SK-N-MC (cell line): ENCODE measurements around the gene STAG2.
"Not testable (repeated sequence)": the region's sequence is repeated elsewhere in the genome, so short reads cannot be mapped to it uniquely, and the experiment has no call there.

Experiments used
- DNase-seq: peaks from one replicate; pipeline ENCODE4 v3.0.0-alpha.2; 2011; ENCODE audit warnings: low read depth, low spot score
- H3K27ac ChIP-seq: fragments of 200-600 bp; sonication (generic); 2 replicates; pipeline ENCODE4 v1.5.1; 2016; ENCODE audit warnings: mixed run types
- H3K36me3 ChIP-seq: fragments of 200-600 bp; sonication (generic); 2 replicates; pipeline ENCODE4 v1.6.1; 2017; ENCODE audit warnings: antibody characterized with exemption, low read length, mixed read lengths; ENCODE audit not compliant: insufficient read depth
- H3K4me3 ChIP-seq: fragments of 200-600 bp; sonication (generic); 2 replicates; pipeline ENCODE4 v1.5.1; 2016
- H3K9ac ChIP-seq: fragments of 200-600 bp; sonication (generic); 2 replicates; pipeline ENCODE4 v1.8.0; 2017; ENCODE audit warnings: mixed run types, mixed read lengths; ENCODE audit not compliant: insufficient read length
- H3K9me3 ChIP-seq: fragments of 200-600 bp; sonication (generic); 2 replicates; pipeline ENCODE4 v1.6.1; 2017; ENCODE audit warnings: low read depth, mild to moderate bottlenecking, antibody characterized with exemption, low read length, moderate library complexity, mixed read lengths
- EZH2 ChIP-seq: fragments of 200-600 bp; sonication (generic); IDR thresholded peaks from one replicate; pipeline ENCODE4 v1.6.1; 2017; ENCODE audit warnings: antibody characterized with exemption
- FOXP2 ChIP-seq: optimal IDR thresholded peaks from 2 replicates; pipeline ENCODE3; 2011; ENCODE audit warnings: mild to moderate bottlenecking, moderate library complexity; ENCODE audit not compliant: insufficient read depth; ENCODE audit errors: extremely low read length, control extremely low read depth
- POLR2AphosphoS5 ChIP-seq: IDR thresholded peaks from 2 replicates; pipeline ENCODE4 v1.6.1; 2012; ENCODE audit warnings: mild to moderate bottlenecking, low read depth, low read length, borderline replicate concordance

The STAG2 gene

GRCh38 chrX:124033821-124034220 lies 72.3 kb downstream of the STAG2 start:
- H3K9me3 ChIP-seq, result no peaks in the 10 kb centered on the region
- TF ChIP-seq POLR2AphosphoS5 (no peak), FOXP2 (no peak), EZH2 (no peak)

GRCh38 chrX:124035657-124036056 lies 74.2 kb downstream of the STAG2 start:
- Histone ChIP-seq H3K4me3 (no peak overlapping the region), H3K9ac (no peak overlapping the region), H3K9me3 (no peaks in the 10 kb centered on the region), H3K27ac (no peak overlapping the region), H3K36me3 (no peaks in the 10 kb centered on the region)
- no peak for DNase-seq
- TF ChIP-seq FOXP2 (no peak), POLR2AphosphoS5 (no peak), EZH2 (no peak)

More at GRCh38 chrX:124033821-124034220, 72.3 kb downstream of the STAG2 start:
- Histone ChIP-seq H3K27ac (no peak overlapping the region), H3K36me3 (no peaks in the 10 kb centered on the region), H3K4me3 (no peak overlapping the region), H3K9ac (no peak overlapping the region)
- no peak for DNase-seq

- no peak for DNase-seq
- no peak overlapping the region for H3K9ac ChIP-seq
- no peaks in the 10 kb centered on the region for H3K9me3 ChIP-seq
- no peak overlapping the region for H3K27ac ChIP-seq
- TF ChIP-seq FOXP2 (no peak), POLR2AphosphoS5 (no peak), EZH2 (no peak)
- H3K4me3 ChIP-seq, result no peak overlapping the region
- H3K36me3 ChIP-seq, result no peaks in the 10 kb centered on the region
Measured at GRCh38 chrX:124042042-124042441, 80.5 kb downstream of the STAG2 start.

- Histone ChIP-seq H3K9me3 (no peaks in the 10 kb centered on the region), H3K36me3 (no peaks in the 10 kb centered on the region), H3K4me3 (no peak overlapping the region), H3K27ac (no peak overlapping the region), H3K9ac (no peak overlapping the region)
- DNase-seq, result no peak
- TF ChIP-seq POLR2AphosphoS5, result no peak
- no peak for TF ChIP-seq FOXP2
- no peak for TF ChIP-seq EZH2
Measured at GRCh38 chrX:124045109-124045508, 83.6 kb downstream of the STAG2 start.

- H3K9ac ChIP-seq, H3K9me3 ChIP-seq, DNase-seq, H3K4me3 ChIP-seq, H3K27ac ChIP-seq: not testable (repeated sequence)
- H3K36me3 ChIP-seq, result peaks cover 89% of the 10 kb centered on the region
Measured at GRCh38 chrX:124084417-124084816, 122.9 kb downstream of the STAG2 start.

- H3K27ac ChIP-seq, result no peak overlapping the region
- no peak for DNase-seq
- TF ChIP-seq FOXP2, result no peak
- no peak for TF ChIP-seq EZH2
- TF ChIP-seq POLR2AphosphoS5, result no peak
- H3K36me3 ChIP-seq, result peaks cover 89% of the 10 kb centered on the region
- no peak overlapping the region for H3K4me3 ChIP-seq
- H3K9me3 ChIP-seq, result no peaks in the 10 kb centered on the region
- no peak overlapping the region for H3K9ac ChIP-seq
Measured at GRCh38 chrX:124085063-124085462, 123.6 kb downstream of the STAG2 start.

DNA sequence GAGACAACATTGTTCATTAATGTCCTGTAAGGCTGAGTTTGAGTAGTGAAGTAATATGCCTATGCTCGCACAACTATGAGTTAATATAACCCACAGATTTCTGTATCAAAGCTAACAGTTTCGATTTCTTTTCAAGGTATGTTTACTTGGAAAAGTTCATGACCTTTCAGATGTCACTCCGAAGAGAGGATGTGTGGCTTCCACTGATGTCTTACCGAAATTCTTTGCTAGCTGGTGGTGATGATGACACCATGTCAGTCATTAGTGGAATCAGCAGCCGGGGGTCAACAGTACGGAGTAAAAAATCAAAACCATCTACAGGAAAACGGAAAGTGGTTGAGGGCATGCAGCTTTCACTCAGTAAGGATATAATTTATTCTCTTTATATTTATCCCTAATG lies 124.9 kb downstream of the STAG2 start:
- no peak overlapping the region for H3K4me3 ChIP-seq
- no peak overlapping the region for H3K27ac ChIP-seq
- no peak overlapping the region for H3K9ac ChIP-seq
- H3K36me3 ChIP-seq, result peaks cover 89% of the 10 kb centered on the region
- TF ChIP-seq FOXP2 (no peak), POLR2AphosphoS5 (no peak), EZH2 (no peak)
- no peaks in the 10 kb centered on the region for H3K9me3 ChIP-seq
- DNase-seq, result no peak

DNA sequence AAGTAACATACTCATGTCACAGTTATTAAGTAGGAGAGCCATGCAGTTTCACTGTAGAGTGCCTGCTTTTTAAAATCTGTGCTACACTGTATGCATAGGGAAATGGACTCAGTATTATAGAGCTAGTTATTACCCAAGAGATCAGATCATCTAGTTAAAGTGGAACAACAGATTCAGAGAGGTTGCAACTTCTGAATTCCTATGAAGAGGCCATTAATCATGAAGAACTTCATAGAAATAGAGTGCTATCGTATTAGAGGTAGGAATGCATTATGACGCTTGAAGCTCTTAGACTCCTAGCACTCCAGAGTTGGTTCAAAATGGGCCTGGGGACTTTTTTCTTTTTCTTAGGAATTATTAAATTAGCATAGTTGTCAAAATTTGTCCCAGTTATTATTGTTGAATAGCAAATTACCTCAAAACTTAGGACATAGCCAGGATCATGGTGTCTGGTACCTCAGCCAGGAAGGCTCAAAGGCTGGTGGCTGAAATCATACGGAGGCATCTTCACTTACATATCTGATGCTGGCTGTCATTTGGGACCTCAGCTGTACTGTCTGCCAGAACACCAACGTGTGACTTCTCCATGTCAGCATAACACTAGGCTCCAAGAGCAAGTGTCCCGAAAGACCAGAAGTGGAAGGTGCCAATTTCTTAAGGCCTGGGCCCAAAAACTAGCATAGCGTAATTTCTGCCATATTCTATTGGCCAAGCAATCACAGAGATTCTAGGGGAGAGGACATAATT lies 125.7 kb downstream of the STAG2 start:
- no peaks in the 10 kb centered on the region for H3K9me3 ChIP-seq
- H3K36me3 ChIP-seq, result peaks cover 89% of the 10 kb centered on the region
- no peak for DNase-seq
- H3K9ac ChIP-seq, result no peak overlapping the region
- TF ChIP-seq POLR2AphosphoS5 (no peak), FOXP2 (no peak), EZH2 (no peak)
- H3K27ac ChIP-seq, result no peak overlapping the region
- no peak overlapping the region for H3K4me3 ChIP-seq

DNA sequence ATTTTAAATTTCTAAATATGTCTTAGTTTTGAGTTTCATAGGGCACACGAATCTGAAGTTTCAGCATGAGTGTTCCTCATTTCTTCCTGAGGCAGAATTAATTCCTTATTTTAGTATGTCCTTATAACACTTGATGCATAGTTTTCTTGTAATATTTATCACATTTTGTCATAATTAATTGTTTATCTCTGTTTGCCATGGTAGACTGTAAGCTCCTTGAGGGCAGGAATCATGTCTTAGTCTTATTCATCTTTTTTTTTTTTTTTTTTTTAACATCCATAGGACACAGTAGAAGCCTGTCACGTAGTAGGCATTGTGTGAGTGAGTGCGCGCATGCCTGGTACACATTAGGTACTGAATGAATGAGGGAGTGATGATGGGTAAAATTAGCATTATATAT lies 131.7 kb downstream of the STAG2 start:
- no peaks in the 10 kb centered on the region for H3K9me3 ChIP-seq
- TF ChIP-seq EZH2 (no peak), FOXP2 (no peak), POLR2AphosphoS5 (no peak)
- H3K9ac ChIP-seq, result no peak overlapping the region
- DNase-seq, result no peak
- peaks cover 69% of the 10 kb centered on the region for H3K36me3 ChIP-seq
- no peak overlapping the region for H3K27ac ChIP-seq
- no peak overlapping the region for H3K4me3 ChIP-seq
